Measurements from ENCODE around the gene BTG4.

GRCh38 chr11:111490496-111490895 is 21.7 kb downstream of the BTG4 start:
- TF ChIP-seq TAF1 (IDR thresholded peaks at IDR 0.05; ENCODE audit: borderline replicate concordance, insufficient read depth, low read length) (no peak), SIN3A (IDR thresholded peaks at IDR 0.05; ENCODE audit: borderline replicate concordance, insufficient read depth, low read length) (no peak), POLR2AphosphoS5 (IDR thresholded peaks at IDR 0.05; ENCODE audit: low read depth, low read length) (no peak)

Data from PFSK-1 (cell line).